Liver (tissue), 9 donors: ENCODE measurements around the gene LMTK3. TPM values are rescaled to one million over a fixed set of nuclear protein-coding genes. Genes with fewer than 3 reads are reported as not detected.

ENCODE experiments used
- DNase-seq: peaks from one replicate; pipeline ENCODE4 v3.0.0-alpha.2; 2017; ENCODE audit warnings: low spot score
- H3K27ac ChIP-seq, 2 donors: one replicate each; pipeline ENCODE4 v1.7.0; 2013; ENCODE audit warnings: inconsistent platforms in 2 of 2, low read length in 2 of 2, control low read depth in 1 of 2, low read depth in 1 of 2, mild to moderate bottlenecking in 1 of 2
- H3K27me3 ChIP-seq, 4 donors: one replicate each; pipeline versions ENCODE4 v1.6.1 to v1.7.0; 2013; ENCODE audit warnings: low read length in 3 of 4, inconsistent platforms in 1 of 4, mild to moderate bottlenecking in 1 of 4, moderate library complexity in 1 of 4; ENCODE audit not compliant: control insufficient read depth in 4 of 4, insufficient read depth in 4 of 4
- H3K36me3 ChIP-seq, 4 donors: one replicate each; pipeline versions ENCODE4 v1.6.1 to v1.7.0; 2013; ENCODE audit warnings: low read length in 3 of 4, mild to moderate bottlenecking in 3 of 4, low read depth in 1 of 4, moderate library complexity in 1 of 4; ENCODE audit not compliant: control insufficient read depth in 4 of 4, insufficient read depth in 3 of 4
- H3K4me1 ChIP-seq, 4 donors: one replicate each; pipeline versions ENCODE4 v1.6.1 to v1.7.0; 2013; ENCODE audit warnings: low read length in 3 of 4, mild to moderate bottlenecking in 3 of 4, moderate library complexity in 1 of 4; ENCODE audit not compliant: control insufficient read depth in 4 of 4, insufficient read depth in 4 of 4
- H3K4me3 ChIP-seq, 3 donors: one replicate each; pipeline versions ENCODE4 v1.6.1 to v1.7.0; 2013; ENCODE audit warnings: low read length in 3 of 3, control low read depth in 1 of 3, low read depth in 1 of 3, mild to moderate bottlenecking in 1 of 3
- H3K9ac ChIP-seq, 2 donors: one replicate each; pipeline ENCODE4 v1.7.0; 2013; ENCODE audit warnings: low read length in 2 of 2, mild to moderate bottlenecking in 2 of 2, moderate library complexity in 2 of 2, control low read depth in 1 of 2, low read depth in 1 of 2
- H3K9me3 ChIP-seq, 4 donors: one replicate each; pipeline versions ENCODE4 v1.6.1 to v1.7.0; 2013; ENCODE audit warnings: low read length in 3 of 4; ENCODE audit not compliant: control insufficient read depth in 4 of 4
- EGR1 ChIP-seq, 2 donors: IDR thresholded peaks; 2 replicates each; pipeline ENCODE4 v1.6.1; 2016 to 2018; ENCODE audit warnings: antibody characterized with exemption in 2 of 2, low read depth in 2 of 2
- FOXA1 ChIP-seq: IDR thresholded peaks from 2 replicates; pipeline ENCODE4 v1.6.1; 2016; ENCODE audit warnings: antibody characterized with exemption
- FOXA2 ChIP-seq: IDR thresholded peaks from 2 replicates; pipeline ENCODE4 v1.6.1; 2016; ENCODE audit warnings: antibody characterized with exemption
- HNF4A ChIP-seq, 2 donors: conservative IDR thresholded peaks; 2 replicates each; pipeline ENCODE4 v1.6.1; 2016; ENCODE audit warnings: antibody characterized with exemption in 2 of 2, mild to moderate bottlenecking in 2 of 2
- HNF4G ChIP-seq: IDR thresholded peaks from 2 replicates; pipeline ENCODE4 v1.6.1; 2016; ENCODE audit warnings: antibody characterized with exemption
- JUND ChIP-seq, 2 donors: IDR thresholded peaks; 2 replicates each; pipeline ENCODE4 v1.6.1; 2016; ENCODE audit warnings: antibody characterized with exemption in 2 of 2
- NR2F2 ChIP-seq: IDR thresholded peaks from 2 replicates; pipeline ENCODE4 v1.6.1; 2016; ENCODE audit warnings: antibody characterized with exemption
- WGBS: extraction: QIAGEN DNeasy Blood & Tissue Kit; methylation state at CpG from one replicate; pipeline ENCODE4 v1.1.7; 2013; 5-methylcytosine and 5-hydroxymethylcytosine counted together
- polyA plus RNA-seq, 2 donors: library from polyadenylated mRNA; stranded (reverse) in 1 of 2; unstranded in 1 of 2; fragments of 200-250 nt in 1 of 2; fragments of >200 nt in 1 of 2; fragmentation: Nextera tagmentation in 1 of 2; extraction: Ambion mirVana in 1 of 2; gene quantifications; one replicate each; pipeline versions ENCODE4 v1.2.1 to v1.2.3, GENCODE V29; 2013 to 2015
- total RNA-seq, 2 donors: library from RNA; depleted of rRNA; stranded (reverse); fragments of >200 nt; gene quantifications; one replicate each; pipeline ENCODE4 v1.2.3, GENCODE V29; 2014
- TF ChIP-seq, protein P1 (sequence below): fragments of 150-350 bp; IDR thresholded peaks from 2 replicates; pipeline ENCODE4 v1.5.1; 2017; ENCODE audit warnings: improper control_type of control experiment, low read depth, low read length; ENCODE audit not compliant: missing input control
- TF ChIP-seq, protein P2 (sequence below): IDR thresholded peaks from 2 replicates; pipeline ENCODE4 v1.6.1; 2016; ENCODE audit warnings: antibody characterized with exemption, mild to moderate bottlenecking
- TF ChIP-seq, protein P3 (sequence below): IDR thresholded peaks from 2 replicates; pipeline ENCODE4 v1.6.1; 2016; ENCODE audit warnings: antibody characterized with exemption
- TF ChIP-seq, protein P4 (sequence below): IDR thresholded peaks from 2 replicates; pipeline ENCODE4 v1.6.1; 2016; ENCODE audit warnings: antibody characterized with exemption
- donor health status: healthy.
- donor health status: healthy.
- donor health status: healthy.
- donor health status: healthy.
- donor health status: healthy.

LMTK3 gene
- total and polyA plus RNA-seq, 4 donors: 0.08 TPM; not detected in 2

DNA sequence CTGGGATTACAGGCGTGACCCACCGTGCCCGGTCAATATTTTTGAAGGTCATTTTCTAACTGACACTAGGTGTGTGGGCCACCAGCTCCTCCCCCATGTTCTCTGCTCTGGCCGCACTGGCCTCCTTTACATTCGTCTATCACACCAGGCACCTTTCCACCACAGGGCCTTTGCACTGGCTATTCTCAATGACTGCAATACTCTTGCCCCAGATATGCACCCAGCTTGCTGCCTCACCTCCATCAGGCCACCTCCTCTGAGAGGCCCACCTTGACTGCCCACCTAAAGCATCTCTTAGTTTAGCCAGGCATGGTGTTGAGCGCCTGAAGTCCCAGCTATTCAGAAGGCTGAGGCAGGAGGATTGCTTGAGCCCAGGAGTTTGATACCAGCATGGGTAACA is 30.2 kb upstream of the LMTK3 start:
- Histone ChIP-seq H3K36me3 (no peaks in the 10 kb centered on the region), H3K4me3 (no peak overlapping the region), H3K9ac (no peak overlapping the region), H3K4me1 (no peaks in the 10 kb centered on the region), H3K27ac (no peak overlapping the region), H3K9me3 (no peaks in the 10 kb centered on the region), H3K27me3 (no peaks in the 10 kb centered on the region)
- WGBS: 83% methylated on average over 6 of the region's 6 CpGs
- no peak for DNase-seq
- TF ChIP-seq JUND (IDR thresholded peaks at IDR 0.05): no peak
- TF ChIP-seq, protein P1, sequence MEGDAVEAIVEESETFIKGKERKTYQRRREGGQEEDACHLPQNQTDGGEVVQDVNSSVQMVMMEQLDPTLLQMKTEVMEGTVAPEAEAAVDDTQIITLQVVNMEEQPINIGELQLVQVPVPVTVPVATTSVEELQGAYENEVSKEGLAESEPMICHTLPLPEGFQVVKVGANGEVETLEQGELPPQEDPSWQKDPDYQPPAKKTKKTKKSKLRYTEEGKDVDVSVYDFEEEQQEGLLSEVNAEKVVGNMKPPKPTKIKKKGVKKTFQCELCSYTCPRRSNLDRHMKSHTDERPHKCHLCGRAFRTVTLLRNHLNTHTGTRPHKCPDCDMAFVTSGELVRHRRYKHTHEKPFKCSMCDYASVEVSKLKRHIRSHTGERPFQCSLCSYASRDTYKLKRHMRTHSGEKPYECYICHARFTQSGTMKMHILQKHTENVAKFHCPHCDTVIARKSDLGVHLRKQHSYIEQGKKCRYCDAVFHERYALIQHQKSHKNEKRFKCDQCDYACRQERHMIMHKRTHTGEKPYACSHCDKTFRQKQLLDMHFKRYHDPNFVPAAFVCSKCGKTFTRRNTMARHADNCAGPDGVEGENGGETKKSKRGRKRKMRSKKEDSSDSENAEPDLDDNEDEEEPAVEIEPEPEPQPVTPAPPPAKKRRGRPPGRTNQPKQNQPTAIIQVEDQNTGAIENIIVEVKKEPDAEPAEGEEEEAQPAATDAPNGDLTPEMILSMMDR: no peak
- no peak for TF ChIP-seq HNF4G
- TF ChIP-seq EGR1 (IDR thresholded peaks at IDR 0.05; ENCODE audit: low read depth in 2 of 2): no peak

DNA sequence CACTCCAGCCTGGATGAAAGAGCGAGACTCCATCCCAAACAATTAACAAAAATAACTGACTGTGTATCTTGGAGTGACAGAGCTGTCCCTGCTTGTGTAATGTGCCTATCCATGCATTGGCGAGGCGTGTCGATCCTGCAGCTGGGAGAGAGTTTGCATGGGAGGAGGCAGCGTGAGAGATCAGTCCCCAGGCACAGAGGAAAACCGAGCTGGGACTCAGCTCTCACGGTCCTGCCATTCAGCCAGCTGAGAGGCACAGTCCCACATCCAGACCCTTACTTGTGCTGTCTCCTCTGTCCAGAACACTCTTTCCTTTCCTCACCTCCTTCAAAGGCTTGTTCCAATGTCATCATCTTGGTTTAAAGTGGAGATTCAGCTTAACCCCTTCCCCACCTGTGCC is 28.5 kb upstream of the LMTK3 start:
- no peaks in the 10 kb centered on the region for H3K9me3 ChIP-seq
- TF ChIP-seq FOXA2: no peak
- no peak for TF ChIP-seq JUND (IDR thresholded peaks at IDR 0.05)
- TF ChIP-seq, protein P2, sequence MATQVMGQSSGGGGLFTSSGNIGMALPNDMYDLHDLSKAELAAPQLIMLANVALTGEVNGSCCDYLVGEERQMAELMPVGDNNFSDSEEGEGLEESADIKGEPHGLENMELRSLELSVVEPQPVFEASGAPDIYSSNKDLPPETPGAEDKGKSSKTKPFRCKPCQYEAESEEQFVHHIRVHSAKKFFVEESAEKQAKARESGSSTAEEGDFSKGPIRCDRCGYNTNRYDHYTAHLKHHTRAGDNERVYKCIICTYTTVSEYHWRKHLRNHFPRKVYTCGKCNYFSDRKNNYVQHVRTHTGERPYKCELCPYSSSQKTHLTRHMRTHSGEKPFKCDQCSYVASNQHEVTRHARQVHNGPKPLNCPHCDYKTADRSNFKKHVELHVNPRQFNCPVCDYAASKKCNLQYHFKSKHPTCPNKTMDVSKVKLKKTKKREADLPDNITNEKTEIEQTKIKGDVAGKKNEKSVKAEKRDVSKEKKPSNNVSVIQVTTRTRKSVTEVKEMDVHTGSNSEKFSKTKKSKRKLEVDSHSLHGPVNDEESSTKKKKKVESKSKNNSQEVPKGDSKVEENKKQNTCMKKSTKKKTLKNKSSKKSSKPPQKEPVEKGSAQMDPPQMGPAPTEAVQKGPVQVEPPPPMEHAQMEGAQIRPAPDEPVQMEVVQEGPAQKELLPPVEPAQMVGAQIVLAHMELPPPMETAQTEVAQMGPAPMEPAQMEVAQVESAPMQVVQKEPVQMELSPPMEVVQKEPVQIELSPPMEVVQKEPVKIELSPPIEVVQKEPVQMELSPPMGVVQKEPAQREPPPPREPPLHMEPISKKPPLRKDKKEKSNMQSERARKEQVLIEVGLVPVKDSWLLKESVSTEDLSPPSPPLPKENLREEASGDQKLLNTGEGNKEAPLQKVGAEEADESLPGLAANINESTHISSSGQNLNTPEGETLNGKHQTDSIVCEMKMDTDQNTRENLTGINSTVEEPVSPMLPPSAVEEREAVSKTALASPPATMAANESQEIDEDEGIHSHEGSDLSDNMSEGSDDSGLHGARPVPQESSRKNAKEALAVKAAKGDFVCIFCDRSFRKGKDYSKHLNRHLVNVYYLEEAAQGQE: no peak
- TF ChIP-seq FOXA1: no peak
- no peak for TF ChIP-seq HNF4A (conservative IDR thresholded peaks at IDR 0.05)
- no peak for TF ChIP-seq NR2F2
- TF ChIP-seq, protein P3, sequence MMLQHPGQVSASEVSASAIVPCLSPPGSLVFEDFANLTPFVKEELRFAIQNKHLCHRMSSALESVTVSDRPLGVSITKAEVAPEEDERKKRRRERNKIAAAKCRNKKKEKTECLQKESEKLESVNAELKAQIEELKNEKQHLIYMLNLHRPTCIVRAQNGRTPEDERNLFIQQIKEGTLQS: no peak
- TF ChIP-seq, protein P4, sequence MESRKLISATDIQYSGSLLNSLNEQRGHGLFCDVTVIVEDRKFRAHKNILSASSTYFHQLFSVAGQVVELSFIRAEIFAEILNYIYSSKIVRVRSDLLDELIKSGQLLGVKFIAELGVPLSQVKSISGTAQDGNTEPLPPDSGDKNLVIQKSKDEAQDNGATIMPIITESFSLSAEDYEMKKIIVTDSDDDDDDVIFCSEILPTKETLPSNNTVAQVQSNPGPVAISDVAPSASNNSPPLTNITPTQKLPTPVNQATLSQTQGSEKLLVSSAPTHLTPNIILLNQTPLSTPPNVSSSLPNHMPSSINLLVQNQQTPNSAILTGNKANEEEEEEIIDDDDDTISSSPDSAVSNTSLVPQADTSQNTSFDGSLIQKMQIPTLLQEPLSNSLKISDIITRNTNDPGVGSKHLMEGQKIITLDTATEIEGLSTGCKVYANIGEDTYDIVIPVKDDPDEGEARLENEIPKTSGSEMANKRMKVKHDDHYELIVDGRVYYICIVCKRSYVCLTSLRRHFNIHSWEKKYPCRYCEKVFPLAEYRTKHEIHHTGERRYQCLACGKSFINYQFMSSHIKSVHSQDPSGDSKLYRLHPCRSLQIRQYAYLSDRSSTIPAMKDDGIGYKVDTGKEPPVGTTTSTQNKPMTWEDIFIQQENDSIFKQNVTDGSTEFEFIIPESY: no peak
- H3K9ac ChIP-seq: no peak overlapping the region
- no peaks in the 10 kb centered on the region for H3K27me3 ChIP-seq
- H3K27ac ChIP-seq: no peak overlapping the region
- no peaks in the 10 kb centered on the region for H3K4me1 ChIP-seq
- 57% methylated on average over 7 of the region's 7 CpGs for WGBS
- no peak for DNase-seq
- H3K4me3 ChIP-seq: no peak overlapping the region
- H3K36me3 ChIP-seq: no peaks in the 10 kb centered on the region
